Glomerular endothelial cell (primary cell): ENCODE measurements around the gene TC2N. TPM values are rescaled to one million over a fixed set of nuclear protein-coding genes. Genes with fewer than 3 reads are reported as not detected.
"Not testable (repeated sequence)": the region's sequence is repeated elsewhere in the genome, so short reads cannot be mapped to it uniquely, and the experiment has no call there.

ENCODE experiments used
- DNase-seq: peaks from one replicate; pipeline ENCODE4 v3.0.0-alpha.2; 2011; ENCODE audit warnings: low read depth, low spot score; ENCODE audit errors: extremely low read depth
- total RNA-seq: library from RNA; depleted of rRNA; stranded (reverse); fragments of >200 nt; gene quantifications from 2 replicates; pipeline ENCODE4 v1.2.3, GENCODE V29; 2015

Gene TC2N
- total RNA-seq, 1 donor from 2014 or later, result 0.53 TPM

GRCh38 chr14:91835920-91836843 lies 31.2 kb downstream of the TC2N start:
- DNase-seq, result no peak

GRCh38 chr14:91835197-91835919 lies 32.0 kb downstream of the TC2N start:
- DNase-seq, result no peak

- DNase-seq, result no peak
Measured at GRCh38 chr14:91834571-91834970, 32.8 kb downstream of the TC2N start.

DNA sequence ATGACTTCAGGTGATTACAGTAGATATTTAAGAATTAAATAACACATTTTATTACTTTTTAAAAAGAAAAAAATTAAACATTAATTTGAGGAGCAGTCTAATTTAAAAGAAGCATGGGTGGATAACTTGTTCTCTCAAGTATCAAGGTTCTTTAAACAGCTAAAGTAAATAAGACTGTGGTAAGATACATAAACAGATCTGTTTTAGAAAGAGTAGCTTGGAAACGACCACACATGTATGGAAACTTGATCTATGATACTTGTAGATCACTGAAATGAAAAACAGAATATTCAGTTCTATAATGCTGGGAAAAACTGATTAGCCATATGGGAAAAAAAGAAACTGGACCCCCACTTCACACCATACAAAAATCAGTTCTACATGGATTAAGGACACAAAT lies 36.0 kb downstream of the TC2N start:
- DNase-seq, result no peak

DNA sequence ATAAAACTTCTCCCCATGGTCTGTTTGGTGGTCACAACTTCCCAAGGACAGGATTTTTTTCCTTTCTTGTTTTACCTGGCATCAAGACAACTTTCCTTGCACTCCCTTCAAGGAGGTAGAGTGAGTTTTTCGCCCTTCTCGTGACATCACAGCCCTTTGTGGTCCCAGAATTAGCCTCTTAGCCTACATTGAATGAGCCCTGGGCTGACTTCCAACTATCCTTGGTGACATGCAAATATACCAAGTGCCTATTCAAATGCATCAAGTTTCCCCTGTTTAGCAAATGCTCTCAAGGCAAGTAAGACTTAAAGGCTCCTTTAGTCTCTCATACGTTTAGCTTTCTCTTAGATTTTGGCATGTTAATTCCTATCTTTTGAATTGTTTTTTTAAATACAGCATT lies 36.6 kb downstream of the TC2N start:
- DNase-seq, result no peak

GRCh38 chr14:91829511-91829910 lies 37.8 kb downstream of the TC2N start:
- DNase-seq, result no peak

DNA sequence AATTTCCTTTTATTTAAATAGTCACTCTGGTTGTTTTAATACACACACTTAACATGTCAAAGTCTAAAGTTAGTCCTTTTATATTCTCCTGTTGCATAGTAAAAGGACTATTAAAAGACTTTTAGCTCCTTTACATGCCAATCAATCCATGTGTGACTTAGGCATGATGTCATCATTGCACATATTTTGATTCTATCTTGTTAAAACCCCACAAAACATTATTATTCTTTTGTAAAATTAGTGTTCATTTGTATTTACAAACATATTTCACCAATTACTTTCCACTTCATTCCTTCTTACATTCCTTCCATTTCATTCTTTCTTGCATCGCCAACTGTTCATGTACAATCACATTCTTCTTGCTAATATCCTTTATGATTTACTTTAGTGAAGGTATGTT lies 39.6 kb downstream of the TC2N start:
- no peak for DNase-seq

GRCh38 chr14:91817566-91818325 lies 49.6 kb downstream of the TC2N start:
- DNase-seq, result no peak

- no peak for DNase-seq
Measured at GRCh38 chr14:91814317-91814716, 53.0 kb downstream of the TC2N start.

DNA sequence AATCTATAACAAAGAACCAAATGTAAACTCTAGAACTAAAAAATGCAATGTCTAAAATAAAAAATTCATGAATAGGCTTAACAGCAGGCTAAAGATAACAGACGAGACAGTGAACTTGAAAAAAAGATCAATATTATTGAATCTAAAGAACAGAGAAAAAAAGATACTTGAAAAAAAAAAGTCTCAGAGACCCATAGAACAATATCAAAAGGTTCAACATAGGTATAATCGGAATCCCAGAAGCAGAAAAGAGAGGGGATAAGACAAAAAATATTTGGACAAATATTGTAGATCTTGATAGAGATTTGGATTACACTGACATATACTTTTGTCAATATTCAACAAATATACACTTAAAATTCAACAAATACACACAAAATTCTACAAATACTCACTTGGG lies 56.6 kb downstream of the TC2N start:
- no peak for DNase-seq

DNA sequence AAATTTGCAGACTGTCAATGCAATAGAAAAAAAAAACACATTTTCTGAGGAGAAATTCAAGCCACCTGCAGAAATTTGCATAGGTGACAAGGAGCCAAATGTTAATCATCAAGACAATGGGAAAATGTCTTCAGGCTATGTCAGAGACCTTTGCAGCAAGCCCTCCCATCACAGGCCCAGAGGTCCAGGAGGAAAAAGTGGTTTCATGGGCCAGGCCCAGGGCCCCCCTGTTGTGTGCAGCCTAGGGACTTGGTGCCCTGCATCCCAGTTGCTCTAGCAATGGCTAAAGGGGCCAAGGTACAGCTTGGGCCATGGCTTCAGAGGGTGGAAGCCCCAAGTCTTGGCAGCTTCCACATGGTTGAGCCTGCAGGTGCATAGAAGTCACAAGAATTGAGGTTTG lies 60.6 kb downstream of the TC2N start:
- no peak for DNase-seq

DNA sequence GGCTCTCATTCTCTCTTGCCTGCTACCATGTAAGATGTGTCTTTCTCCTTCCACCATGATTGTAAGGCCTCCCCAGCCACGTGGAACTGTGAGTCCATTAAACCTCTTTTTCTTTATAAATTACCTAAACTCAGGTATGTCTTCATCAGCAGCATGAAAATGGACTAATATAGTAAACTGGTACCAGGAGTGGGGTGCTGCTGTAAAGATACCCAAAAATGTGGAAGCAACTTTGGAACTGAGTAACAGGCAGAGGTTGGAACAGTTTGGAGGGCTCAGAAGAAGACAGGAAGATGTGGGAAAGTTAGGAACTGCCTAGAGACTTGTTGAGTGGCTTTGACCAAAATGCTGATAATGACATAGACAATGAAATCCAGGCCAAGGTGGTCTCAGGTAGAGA lies 61.2 kb downstream of the TC2N start:
- not testable (repeated sequence) for DNase-seq

DNA sequence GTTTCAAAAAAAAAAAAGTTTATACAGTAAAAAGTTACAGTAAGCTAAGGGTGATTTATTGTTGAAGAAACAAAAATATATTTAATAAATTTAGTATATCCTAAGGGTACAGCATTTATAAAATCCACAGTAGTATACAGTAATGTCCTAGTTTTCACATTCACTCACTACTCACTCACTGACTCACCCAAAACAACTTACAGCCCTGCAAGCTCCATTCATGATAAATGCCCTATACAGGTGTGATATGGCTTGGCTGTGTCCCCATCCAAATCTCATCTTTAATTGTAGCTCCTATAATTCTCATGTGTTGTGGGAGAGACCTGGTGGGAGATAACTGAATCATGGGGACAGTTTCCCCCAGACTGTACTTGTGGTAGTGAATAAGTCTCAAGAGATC lies 61.7 kb downstream of the TC2N start:
- DNase-seq, result no peak

GRCh38 chr14:91801358-91801757 lies 66.0 kb downstream of the TC2N start:
- DNase-seq, result no peak

DNA sequence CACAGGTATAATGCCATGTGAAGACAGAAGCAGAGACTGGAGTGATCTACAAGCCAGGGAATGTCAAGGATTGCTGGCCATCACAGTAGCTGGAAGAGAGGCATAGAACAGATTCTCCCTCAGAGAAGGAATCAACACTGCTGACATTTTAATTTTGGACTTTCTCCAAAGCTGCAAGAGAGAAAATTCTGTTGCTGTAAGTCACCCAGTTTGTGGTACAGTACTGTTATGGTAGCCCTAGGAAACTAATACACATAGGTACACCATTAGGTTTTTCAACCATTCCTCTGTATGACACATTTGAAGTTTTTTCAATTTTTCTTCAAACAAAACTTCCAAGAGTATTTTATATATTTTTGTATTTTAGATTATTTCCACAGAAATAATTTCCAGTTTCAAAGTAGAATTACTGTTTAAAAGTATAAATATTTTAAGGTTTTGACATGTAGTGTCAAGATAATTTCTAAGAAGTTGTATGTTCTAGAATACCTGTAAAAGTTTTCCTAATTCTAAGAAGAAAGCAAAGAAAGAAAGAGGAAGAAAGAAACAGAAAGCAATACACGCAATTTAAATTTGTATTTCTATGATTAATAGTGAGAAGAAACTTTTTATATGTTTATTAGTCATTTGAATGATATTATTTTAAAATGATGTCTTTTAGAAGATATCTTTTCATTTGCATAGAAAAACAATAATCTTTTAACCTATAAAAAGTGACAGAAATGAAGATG lies 70.6 kb downstream of the TC2N start:
- no peak for DNase-seq

DNA sequence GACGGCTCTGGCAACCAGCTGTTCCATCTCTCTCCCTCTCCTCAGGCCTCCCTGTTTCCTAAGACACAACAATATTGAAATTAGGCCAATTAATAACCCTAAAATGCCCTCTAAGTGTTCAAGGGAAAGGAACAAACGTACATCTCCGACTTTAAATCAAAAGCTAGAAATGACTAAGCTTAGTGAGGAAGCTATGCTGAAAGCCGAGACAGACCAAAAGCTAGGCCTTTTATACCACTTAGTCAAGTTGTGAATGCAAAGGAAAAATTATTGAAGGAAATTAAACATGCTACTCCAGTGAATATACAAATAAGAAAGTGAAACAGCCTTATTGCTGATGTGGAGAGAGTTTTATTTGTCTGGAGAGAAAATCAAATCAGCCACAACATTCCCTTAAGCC lies 73.6 kb downstream of the TC2N start:
- no peak for DNase-seq

DNA sequence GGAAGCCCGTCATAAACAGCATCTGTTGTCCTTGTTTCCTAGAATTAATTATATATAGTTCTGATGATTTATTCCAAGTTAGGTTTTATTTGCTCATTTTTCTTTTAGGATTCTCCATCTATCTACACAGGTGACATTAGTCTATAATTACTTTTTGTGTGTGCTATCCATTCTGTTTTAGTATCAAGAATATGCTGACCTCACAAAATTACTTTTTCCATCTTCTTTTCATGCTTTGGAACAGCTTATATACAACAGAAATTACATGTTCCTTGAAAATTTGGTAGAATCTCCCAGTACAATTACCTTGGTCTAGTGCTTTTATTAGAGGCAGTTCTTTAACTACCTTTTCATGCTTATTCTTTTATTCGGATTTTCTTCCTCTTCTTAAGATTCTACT lies 81.1 kb downstream of the TC2N start:
- DNase-seq, result no peak

GRCh38 chr14:91780452-91780851 lies 86.9 kb downstream of the TC2N start:
- DNase-seq, result no peak

- no peak for DNase-seq
Measured at GRCh38 chr14:91778217-91778616, 89.1 kb downstream of the TC2N start.
